Daoy (cell line): ENCODE measurements around the gene SLC2A8. TPM values are rescaled to one million over a fixed set of nuclear protein-coding genes. Genes with fewer than 3 reads are reported as not detected.

Experiments used
- DNase-seq: peaks from one replicate; pipeline ENCODE4 v3.0.0-alpha.2; 2015; ENCODE audit warnings: low read depth
- total RNA-seq: library from RNA; depleted of rRNA; stranded (reverse); fragments of >200 nt; shearing (Covaris generic); gene quantifications from 2 replicates; pipeline ENCODE4 v1.2.3, GENCODE V29; 2014

The SLC2A8 gene
- total RNA-seq, 1 experiment from 2014 or later: 11.4 TPM

DNA sequence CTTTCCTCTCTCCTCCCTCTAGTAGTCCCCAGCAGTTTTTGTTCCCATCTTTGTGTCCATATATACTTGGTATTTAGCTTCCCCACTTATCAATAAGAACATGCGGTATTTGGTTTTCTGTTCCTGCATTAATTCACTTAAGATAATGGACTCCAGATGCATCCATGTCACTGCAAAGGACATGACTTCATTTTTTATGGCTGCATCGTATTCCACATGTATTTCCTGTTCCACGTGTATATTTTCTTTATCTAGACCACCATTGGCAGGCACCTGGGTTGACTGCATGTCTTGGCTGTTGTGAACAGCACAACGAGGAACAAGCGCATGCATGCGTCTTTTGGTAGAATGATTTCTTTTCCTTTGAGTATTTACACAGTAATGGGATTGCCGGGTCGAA lies 33.4 kb downstream of the SLC2A8 start:
- no peak for DNase-seq

DNA sequence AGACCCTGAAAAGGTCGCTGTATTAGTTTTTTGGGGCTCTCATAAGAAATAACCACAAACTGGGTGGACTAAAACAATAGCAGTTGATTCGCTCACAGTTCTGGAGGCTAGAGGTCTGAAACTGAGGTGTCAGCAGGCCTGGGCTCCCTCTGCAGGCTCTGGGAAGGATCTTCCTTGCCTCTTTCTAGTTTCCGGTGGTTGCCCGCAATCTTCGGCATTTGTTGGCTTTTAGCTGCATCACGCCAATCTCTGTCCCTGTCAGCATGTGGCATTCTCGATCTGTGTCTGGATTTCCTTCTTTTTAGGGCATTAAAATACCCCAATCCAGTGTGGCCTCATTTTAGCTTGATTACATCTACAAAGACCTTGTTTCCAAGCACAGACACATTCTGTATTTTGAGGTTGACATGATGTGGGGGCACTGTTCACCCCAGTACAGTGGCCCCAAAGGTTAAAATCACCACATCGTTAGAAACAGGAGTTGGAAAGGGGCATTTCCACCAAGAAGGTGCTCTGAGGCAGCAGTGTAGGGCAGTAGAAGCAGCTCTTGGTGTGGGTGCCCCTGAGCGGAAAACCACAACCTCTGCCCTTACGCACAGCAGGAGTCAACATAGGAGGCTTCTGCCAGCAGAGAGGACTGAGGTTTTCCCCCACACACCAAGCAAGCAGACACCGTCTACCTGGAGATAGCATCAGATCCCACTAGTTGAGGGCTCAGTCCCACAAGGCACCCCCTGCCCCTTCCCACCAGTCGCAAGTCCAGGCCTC lies 40.7 kb downstream of the SLC2A8 start:
- no peak for DNase-seq

DNA sequence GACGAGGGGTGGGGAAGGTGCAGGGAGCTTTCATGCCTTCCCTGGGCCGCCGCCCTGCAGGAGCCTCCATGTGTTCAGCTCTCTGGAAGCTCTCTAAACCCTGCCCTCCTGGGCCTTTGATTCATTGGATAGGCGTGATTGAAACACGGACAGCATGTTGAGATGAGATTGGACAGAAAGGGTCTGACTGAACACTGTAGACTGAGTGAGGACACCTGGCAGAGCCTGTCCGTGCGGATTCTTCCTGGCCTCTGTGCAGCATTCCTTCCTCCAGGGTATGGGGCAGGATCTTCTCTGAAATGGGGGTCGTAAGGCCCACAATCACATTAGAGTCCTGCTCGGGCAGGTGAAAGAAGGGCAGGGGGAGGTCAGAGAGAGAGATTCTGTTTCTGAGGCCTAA lies 41.4 kb downstream of the SLC2A8 start:
- DNase-seq: no peak

DNA sequence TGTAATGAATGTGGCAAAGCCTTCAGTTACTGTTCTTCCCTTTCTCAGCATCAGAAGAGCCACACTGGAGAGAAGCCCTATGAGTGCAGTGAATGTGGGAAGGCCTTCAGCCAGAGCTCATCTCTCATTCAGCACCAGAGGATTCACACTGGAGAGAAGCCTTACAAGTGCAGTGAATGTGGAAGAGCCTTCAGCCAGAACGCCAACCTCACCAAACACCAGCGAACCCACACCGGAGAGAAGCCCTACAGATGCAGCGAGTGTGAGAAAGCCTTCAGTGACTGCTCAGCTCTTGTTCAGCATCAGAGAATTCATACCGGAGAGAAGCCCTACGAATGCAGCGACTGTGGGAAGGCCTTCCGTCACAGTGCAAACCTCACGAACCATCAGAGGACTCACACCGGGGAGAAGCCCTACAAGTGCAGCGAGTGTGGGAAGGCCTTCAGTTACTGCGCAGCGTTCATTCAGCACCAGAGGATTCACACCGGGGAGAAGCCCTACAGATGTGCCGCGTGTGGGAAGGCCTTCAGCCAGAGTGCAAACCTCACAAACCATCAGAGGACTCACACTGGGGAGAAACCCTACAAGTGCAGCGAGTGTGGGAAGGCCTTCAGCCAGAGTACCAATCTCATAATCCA lies 47.4 kb downstream of the SLC2A8 start:
- DNase-seq: no peak

DNA sequence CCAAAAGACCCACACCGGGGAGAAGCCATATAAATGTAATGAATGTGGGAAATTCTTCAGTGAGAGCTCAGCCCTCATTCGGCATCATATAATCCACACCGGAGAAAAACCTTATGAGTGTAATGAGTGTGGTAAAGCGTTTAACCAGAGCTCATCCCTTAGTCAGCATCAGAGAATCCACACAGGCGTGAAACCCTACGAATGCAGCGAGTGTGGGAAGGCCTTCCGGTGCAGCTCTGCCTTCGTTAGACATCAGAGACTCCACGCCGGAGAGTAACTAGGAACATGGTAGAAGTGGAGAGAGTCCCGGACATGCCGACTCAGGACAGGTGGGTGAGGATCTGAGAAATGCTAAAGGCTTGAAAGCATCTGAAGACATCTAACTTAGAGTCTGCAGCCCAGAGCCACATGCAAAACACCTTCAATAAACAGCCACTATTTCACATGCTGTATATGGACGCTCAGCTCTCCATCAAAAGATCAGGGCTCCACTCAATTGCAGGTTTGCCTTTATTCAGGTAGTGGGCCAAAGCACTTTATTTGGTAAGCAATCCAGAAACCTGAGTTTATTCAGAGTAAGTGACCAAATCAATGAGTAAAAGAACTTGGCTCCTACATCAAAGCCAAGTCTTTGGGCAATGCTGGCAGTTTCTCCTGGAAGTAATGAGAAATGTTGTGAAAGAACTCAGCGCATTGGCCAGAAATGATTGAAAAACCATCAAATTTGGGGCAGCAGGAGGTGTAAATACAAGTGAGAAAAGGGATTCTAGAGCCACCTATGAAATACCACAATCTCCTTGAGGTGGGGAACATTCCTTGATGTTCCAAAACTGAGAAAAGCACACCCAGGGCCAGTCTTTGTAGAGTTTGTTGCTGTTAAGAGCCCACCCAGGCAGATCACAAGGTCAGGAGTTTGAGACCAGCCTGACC lies 48.2 kb downstream of the SLC2A8 start:
- no peak for DNase-seq

DNA sequence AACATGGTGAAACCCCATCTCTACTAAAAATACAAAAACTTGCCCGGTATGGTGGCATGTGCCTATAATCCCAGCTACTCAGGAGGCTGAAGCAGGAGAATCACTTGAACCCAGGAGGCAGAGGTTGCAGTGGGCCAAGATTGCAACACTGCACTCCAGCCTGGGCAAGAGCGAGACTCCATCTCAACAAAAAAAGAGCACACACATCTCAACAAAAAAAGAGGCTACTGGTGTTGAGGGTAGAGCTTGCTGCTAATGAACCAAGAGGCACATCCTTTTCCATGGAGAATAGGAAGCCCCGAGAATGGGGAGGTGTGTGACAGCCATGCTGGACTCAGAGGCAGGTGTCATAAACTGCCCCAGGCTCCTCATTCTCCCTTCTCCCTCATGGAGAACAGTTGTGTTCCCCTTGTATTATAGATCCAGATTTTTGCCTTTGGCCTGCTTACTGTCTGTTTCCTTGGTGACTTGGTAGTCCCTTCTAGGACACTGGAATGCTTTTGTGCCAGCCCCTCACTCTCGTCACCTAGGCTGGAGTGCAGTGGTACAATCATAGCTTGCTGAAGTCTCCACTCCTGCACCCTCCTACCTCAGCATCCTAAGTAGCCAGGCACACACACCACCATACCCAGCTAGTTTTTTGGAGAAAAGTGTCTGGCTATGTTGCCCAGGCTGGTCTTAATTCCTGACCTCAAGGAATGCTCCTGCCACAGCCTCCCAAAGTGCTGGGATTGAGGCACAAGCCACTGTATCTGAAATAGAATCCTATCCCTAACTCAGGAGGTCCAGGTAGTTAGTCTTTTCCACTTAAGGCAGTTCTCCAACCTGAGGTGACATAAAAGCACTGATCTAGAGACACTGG lies 49.1 kb downstream of the SLC2A8 start:
- no peak for DNase-seq

DNA sequence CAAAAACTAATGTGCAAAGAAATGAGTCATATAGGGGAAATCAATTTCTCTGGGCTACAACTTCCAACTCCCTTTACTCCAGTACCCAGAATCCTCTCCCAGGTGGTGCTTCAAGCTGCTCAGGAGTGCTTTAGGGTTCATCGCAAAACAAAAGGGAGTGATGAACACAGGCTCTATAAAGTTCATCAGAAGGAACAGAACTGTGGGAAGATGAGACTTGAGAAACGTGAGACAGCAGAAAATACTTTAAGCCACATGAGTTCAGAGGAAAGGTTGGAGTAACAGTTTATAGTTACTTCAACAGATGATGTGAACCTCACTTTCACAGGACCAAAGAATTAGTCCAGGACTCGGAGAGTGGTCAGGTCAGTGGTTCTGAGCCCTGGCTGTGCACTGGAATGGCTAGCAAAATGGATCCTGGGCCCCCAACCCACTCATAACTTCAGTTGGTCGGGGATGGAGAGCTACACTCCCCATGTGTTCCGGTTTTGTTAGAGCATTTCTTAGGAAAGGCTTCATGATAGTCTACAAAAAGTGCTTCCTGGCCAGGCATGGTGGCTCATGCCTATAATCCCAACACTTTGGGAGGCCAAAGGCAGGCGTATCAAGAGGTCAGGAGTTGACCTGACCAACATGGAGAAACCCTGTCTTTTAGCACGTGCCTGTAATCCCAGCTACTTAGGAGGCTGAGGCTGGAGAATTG lies 49.9 kb downstream of the SLC2A8 start:
- no peak for DNase-seq

DNA sequence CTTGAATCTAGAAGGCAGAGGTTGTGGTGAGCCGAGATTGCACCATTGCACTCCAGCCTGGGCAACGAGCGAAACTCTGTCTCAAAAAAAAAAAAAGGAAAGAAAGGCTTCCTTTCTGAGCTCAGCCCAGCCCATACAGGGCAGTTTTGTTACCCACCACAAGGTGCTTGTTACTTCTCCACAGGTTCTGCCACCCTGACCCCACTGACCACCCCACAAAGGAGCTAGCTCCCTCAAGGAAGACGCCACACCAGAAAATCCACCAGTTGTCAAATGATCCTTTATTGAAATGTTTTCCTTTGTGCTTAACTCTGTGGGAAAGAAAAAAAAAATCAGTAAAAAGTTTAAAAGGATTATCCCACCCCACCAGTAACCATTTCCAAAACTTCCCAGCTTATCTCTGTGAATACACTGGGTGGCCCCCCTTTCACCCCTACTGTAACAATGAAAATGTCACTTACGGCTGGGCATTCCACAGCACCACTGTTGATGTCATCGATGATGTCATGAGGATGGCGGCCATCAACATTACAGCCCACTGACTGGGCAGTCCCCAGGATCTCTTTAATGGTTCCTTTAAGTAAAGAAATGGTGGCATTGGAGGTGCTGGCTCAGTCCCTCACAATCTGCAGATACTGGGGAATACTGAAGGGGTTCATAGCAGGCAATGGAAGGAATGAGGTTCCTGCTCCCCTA lies 50.6 kb downstream of the SLC2A8 start:
- DNase-seq: no peak

DNA sequence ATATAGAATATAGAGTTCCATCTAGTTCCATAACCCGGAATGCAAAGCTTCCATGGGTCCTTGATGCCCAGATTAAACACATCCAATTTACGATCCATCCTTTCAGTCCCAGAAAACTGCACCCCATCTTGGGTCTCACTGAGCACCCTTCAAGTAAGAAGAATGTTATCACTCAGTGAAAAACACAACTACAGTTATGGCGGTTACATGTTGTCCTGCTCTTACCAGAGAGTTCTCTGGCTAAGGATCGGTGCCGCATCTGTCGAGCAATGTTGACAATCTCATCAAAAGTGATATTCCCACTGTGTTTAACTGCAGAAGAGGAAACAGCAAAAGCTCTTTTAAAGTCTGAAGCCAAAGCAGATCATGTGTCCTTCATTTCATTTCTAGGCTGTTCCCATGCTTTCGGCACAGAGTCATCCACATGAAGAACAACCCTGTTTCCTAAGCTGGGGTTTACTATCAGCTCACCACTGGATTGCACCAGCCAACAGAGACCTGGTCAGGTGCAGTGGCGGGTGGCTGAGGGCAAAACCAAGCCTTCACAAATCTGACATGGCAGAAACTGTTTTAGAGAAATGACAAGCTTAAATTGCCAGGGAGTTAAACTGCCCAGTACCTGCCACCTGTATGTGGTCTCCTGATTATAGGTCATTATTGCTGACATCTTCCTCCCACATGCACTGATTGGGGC lies 51.3 kb downstream of the SLC2A8 start:
- DNase-seq: no peak

DNA sequence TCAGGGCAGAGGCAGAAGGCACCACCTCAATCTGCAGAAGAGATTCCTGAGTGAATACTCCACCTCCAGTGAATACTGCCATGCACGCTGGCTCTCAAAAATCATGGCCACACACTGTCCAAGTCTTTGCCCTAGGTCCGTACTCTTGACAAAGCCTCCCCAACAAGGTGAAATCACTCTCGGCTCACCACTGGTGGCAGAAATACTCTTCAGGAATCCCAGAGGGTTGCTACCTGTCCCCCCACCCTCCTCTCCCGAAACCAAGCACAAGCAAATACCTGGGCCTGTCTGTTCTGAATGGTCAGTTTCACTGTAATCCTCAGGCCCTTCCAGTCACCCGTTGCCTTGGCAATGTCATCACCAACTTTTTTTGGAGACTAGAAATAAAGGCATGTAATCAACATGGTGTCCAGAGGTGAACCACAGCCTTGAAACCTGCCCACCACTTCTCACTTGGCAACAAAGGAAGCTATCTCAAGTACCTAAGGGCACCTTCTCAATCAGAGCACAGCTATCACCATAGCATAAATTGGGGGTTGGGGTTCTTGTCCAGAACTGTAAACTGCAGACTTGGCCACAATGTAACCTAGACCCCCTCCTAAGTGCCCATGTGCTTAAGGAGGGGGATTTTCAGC lies 52.5 kb downstream of the SLC2A8 start:
- no peak for DNase-seq

DNA sequence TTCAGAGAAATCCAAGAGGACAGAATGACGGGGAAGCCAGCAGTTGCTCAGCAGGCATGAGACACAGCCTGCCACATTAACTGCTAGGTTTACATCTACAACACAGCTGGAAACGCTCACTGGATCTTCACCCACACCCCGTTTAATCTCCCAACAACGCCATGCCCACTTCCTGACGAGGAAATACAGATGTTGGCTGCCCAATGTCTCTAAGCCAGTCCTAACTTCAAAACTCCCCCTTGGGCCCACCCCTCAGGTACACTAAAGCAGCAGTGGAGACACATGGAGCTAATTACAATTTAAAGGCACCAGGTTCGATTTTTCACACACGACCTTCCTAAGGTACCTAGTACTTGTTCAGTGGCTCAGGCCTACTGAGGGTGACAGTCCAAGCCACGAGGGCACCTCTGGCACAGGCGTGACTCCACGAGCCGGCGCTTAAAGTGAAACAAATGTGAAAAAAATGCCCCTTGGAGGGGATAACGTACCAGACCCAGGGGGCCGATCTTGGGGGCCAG lies 53.3 kb downstream of the SLC2A8 start:
- DNase-seq: peak; percentile 31

DNA sequence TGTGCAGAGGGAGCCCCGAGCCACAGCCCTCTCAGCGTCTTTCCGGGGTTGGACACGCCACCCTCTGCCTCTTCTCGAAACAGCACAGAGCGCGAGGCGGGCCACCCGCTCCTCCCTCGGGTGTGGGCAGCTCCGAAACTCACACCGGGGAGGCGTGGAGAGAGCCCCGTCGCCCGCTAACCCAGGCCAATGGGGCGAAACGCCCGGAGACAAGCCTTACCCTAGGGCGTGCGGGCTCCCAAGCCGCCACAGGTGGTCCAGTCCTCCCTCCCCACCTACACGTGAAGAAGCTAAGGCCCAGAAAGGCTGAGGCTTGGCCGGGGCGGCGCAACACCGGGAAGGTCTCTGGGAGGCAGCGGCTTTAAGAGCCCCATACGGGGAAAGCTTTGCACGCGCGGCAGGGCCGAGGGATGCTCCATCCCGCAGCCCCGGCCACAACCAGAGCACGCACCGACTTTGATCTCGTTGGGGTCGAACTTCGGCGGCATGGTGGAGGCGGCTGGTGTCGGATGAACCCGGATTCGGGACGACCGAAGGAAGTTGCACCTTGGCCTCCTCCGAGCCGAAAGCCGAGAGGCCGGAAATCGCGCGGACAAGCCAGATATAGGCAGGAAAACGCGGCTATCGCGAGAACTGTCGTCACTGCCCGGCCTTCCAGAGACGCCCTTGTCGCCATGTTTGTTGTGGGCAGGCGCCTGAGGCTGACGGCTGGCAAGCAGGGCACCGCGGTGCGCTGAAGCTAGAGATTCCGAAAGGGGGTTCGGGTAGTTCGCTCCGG lies 54.0 kb downstream of the SLC2A8 start, which contains the start of the genes LRSAM1 and RPL12:
Gene LRSAM1, plus strand, starts transcription at position 681 of the 778 bp plus-strand sequence. CDS start 3,018 bp downstream, outside the sequence.
Gene RPL12, minus strand, starts transcription at position 577 of the 778 bp plus-strand sequence. Its CDS starts 89 bp downstream, at position 488.
- DNase-seq: peak; percentile 98

DNA sequence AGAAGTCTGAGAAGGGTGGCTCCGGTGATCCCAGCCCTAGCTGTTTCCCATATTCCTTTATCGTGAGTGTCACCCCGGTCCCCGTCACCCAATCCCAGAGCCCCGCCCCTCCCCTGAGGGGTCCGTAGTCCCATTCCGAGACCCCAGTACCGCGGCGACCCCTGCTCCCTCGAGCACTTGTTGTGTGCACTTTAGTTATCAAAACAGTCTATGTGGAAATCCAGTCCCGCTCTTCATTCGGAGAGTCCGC lies 54.6 kb downstream of the SLC2A8 start:
- DNase-seq: no peak

DNA sequence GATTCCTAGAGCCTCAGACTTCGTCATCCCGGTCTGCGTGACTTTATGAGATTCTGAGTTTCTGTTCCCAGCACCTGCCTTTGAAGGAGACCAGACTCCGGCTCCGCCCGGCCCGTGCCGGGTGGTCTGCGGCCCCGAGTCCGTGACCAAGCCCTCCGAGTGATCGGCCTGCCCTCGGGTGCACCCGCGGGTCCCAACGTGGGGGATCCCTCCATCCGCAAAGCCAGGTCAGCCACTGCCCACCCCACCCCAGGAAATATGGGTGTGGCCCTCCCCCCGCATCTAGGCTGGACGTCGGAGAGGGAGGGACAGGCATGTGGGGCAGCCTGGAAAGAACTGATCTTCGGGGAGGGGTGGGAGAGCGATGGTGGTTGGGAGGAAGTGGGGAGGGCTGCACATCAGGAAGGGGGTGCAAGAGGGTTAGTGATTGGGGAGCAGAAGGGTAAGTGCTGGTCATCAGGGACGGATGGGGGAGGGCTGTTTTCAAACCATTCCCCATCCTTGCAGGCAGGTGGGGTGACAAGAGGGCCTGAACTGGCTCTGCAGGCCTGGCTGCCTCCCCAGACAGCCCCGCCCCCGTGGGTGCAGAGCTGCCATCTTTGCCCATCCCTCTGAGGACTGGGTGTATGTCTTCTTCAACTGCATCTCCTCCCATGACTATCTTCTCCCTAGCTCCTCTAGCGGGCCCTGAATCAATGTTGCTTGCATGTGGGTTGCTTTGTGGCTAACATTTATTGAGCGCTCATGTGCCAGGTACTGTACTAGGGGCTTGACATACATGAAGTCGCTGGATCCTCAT lies 55.1 kb downstream of the SLC2A8 start:
- DNase-seq: peak; percentile 76

DNA sequence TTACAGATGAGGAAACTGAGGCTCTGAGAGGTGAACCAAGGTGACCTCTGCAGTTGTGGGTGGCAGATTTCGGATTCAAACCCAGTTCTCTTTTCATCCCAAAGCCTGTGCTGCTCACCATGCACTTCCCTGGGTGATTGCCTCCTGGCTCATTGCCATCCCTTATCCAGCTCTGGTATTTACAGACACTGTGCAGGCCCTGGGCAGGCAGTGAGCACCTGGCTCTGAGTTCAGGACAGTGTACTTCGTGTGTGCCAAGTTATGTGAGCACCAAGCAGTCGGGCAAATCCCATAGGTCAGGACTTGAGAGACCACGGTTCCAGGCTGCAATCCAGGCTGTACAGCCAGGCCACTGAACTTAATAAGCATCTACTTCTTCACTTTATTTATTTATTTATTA lies 55.7 kb downstream of the SLC2A8 start:
- DNase-seq: peak; percentile 46

DNA sequence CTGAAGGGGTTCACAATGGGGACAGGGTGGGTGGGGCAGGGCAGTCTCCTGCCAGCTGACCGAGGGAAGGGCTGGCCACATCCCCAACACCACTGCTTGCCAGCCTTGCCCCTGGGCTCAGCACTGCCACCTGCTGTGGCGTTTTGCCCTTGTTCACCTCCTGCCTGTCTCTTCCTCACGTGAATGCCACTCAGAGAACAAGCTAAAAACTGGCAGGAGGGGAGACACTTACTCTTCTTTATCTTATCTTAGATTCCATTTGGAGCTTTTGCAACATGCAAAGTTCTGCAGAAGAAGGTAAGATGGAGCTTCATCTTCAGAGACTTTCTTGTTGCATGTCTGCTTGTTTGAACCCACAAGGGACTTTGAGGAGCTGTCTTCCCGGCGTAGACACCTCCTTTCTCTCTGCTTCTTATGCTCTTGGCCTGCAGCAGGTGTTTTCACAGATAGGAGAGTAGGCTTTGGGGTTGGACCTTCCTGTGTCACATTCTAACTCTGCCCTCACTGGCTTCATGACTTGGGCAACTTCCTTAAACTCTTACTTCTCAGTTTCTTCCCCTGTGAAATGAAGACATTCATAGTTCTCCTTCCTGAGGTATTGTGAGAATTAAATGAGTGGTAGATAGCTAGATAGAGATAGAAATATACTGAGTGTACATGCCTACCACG lies 58.5 kb downstream of the SLC2A8 start:
- DNase-seq: peak; percentile 39
